PC-9 (cell line): ENCODE measurements around the gene FARS2.

Source experiments
- EZH2 ChIP-seq: fragments of 200-600 bp; sonication (generic); IDR thresholded peaks from 2 replicates; pipeline ENCODE4 v1.8.0; 2017; ENCODE audit warnings: antibody characterized with exemption, low read depth
- TF ChIP-seq, protein P1 (sequence below): fragments of 200-600 bp; sonication (generic); conservative IDR thresholded peaks from 2 replicates; pipeline ENCODE4 v1.6.1; 2017; ENCODE audit warnings: mixed run types, antibody characterized with exemption, mild to moderate bottlenecking, moderate library complexity

DNA sequence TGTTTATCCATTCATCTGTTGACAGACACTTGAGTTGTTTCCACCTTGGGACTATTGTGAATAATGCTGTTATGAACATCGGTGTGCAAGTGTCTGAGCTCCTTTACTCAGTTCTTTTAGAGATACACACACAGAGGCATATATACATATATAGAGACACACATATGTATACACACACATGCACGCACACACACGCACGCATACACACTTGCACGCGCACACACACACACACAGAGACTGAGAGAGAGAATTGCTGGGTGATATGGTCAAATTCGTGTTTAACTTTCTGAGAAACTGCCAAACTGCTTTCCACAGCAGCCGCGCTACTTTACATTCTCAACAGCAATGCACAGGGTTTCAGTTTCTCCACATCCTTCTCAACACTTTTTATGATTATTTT is 273.3 kb downstream of the FARS2 start:
- TF ChIP-seq EZH2: no peak
- TF ChIP-seq, protein P1, sequence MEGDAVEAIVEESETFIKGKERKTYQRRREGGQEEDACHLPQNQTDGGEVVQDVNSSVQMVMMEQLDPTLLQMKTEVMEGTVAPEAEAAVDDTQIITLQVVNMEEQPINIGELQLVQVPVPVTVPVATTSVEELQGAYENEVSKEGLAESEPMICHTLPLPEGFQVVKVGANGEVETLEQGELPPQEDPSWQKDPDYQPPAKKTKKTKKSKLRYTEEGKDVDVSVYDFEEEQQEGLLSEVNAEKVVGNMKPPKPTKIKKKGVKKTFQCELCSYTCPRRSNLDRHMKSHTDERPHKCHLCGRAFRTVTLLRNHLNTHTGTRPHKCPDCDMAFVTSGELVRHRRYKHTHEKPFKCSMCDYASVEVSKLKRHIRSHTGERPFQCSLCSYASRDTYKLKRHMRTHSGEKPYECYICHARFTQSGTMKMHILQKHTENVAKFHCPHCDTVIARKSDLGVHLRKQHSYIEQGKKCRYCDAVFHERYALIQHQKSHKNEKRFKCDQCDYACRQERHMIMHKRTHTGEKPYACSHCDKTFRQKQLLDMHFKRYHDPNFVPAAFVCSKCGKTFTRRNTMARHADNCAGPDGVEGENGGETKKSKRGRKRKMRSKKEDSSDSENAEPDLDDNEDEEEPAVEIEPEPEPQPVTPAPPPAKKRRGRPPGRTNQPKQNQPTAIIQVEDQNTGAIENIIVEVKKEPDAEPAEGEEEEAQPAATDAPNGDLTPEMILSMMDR: no peak
